ENCODE results near the gene LRRTM4.

- TF ChIP-seq MXI1 (IDR thresholded peaks at IDR 0.05; ENCODE audit: low read depth, low read length) (no peak), MAX (IDR thresholded peaks at IDR 0.05; ENCODE audit: low read depth) (no peak), YY1 (IDR thresholded peaks at IDR 0.05; ENCODE audit: low read depth) (no peak), SMC3 (IDR thresholded peaks at IDR 0.05; ENCODE audit: low read depth, low read length) (no peak), POLR2AphosphoS5 (IDR thresholded peaks at IDR 0.05; ENCODE audit: low read depth, low read length) (no peak), EZH2phosphoT487 (IDR thresholded peaks at IDR 0.05; ENCODE audit: borderline replicate concordance, low read depth) (no peak)
- TF ChIP-seq, protein P1, sequence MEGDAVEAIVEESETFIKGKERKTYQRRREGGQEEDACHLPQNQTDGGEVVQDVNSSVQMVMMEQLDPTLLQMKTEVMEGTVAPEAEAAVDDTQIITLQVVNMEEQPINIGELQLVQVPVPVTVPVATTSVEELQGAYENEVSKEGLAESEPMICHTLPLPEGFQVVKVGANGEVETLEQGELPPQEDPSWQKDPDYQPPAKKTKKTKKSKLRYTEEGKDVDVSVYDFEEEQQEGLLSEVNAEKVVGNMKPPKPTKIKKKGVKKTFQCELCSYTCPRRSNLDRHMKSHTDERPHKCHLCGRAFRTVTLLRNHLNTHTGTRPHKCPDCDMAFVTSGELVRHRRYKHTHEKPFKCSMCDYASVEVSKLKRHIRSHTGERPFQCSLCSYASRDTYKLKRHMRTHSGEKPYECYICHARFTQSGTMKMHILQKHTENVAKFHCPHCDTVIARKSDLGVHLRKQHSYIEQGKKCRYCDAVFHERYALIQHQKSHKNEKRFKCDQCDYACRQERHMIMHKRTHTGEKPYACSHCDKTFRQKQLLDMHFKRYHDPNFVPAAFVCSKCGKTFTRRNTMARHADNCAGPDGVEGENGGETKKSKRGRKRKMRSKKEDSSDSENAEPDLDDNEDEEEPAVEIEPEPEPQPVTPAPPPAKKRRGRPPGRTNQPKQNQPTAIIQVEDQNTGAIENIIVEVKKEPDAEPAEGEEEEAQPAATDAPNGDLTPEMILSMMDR (IDR thresholded peaks at IDR 0.05), result no peak
- TF ChIP-seq, protein P2, sequence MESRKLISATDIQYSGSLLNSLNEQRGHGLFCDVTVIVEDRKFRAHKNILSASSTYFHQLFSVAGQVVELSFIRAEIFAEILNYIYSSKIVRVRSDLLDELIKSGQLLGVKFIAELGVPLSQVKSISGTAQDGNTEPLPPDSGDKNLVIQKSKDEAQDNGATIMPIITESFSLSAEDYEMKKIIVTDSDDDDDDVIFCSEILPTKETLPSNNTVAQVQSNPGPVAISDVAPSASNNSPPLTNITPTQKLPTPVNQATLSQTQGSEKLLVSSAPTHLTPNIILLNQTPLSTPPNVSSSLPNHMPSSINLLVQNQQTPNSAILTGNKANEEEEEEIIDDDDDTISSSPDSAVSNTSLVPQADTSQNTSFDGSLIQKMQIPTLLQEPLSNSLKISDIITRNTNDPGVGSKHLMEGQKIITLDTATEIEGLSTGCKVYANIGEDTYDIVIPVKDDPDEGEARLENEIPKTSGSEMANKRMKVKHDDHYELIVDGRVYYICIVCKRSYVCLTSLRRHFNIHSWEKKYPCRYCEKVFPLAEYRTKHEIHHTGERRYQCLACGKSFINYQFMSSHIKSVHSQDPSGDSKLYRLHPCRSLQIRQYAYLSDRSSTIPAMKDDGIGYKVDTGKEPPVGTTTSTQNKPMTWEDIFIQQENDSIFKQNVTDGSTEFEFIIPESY (IDR thresholded peaks at IDR 0.05; ENCODE audit: borderline replicate concordance, low read depth), result no peak
Observed at GRCh38 chr2:77119333-77119732, 402.8 kb downstream of the LRRTM4 start.

Data from SK-N-SH (cell line).